ENCODE results near the gene GTF2H2. TPM values are rescaled to one million over a fixed set of nuclear protein-coding genes. Genes with fewer than 3 reads are reported as not detected.
A peak's percentile ranks its signal among the peaks of the same experiment; 100 is the strongest.
"Not testable (repeated sequence)": the region's sequence is repeated elsewhere in the genome, so short reads cannot be mapped to it uniquely, and the experiment has no call there.

Gene GTF2H2
- 13.5 and 19.6 TPM in 2 replicates for total RNA-seq
- 3.0 and 3.6 TPM in 2 replicates for polyA plus RNA-seq
- polyA plus RNA-seq (2011; cell fraction: cytosol; rRNA removed): 5.3 and 5.5 TPM in 2 replicates
- polyA plus RNA-seq (2011; cell fraction: nucleus; rRNA removed): 9.1 and 10.3 TPM in 2 replicates
- polyA plus RNA-seq (2012): 4.9 and 9.4 TPM in 2 replicates
- polyA minus RNA-seq: 7.2 and 7.4 TPM in 2 replicates
- 5.4 TPM for polyA minus RNA-seq (2011; cell fraction: cytosol; rRNA and poly(A)+ RNA removed)
- 11.2 and 18.4 TPM in 2 replicates for polyA minus RNA-seq (2011; cell fraction: nucleus; rRNA and poly(A)+ RNA removed)
- percentile 52 among the genes with signal in this experiment for Bru-seq, nascent RNA
- BruChase-seq, experiment 1, labeled RNA remaining after a 6-hour chase: percentile 40 among the genes with signal in this experiment
- percentile 50 among the genes with signal in this experiment for BruChase-seq, experiment 2, labeled RNA remaining after a 2-hour chase
- long read RNA-seq, full-length matches to known transcripts: 5 of 26 reads
- long read RNA-seq, partial matches to known transcripts: 8 of 26 reads
- long read RNA-seq, other reads (novel, unspliced or antisense): 13 of 26 reads

DNA sequence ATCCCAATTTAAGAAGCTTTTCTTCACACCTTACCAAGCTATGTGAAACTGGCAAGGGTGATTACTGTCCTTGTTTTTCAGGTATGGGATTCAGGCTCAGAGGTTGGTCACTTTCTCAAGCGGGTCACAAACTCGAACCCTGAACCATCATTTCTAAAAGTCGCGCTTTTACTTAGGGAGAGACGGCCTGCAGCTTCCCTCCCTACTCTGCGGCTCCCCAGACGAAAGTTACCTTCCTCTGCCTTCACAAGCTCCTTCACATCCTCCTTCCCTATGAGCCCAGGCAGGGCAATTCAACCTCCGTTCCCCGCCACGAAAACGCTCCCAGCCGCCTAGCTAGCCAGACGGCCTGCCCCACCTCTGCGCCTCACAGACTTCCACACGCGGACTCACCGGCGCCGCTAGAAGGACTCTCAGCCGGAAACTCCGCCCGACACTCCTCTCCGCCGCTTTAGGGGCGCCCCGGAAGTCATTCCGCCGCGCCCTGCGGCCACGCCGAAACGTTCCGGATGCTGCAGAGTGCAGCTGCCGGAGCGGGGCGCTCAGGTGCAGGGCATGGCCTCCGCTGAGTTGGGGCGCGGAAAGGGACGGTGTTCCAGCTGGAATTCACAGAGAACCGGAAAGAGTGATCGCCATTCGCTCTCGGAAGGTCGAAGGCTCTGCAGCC is at the start of gene GTF2H2:
Gene GTF2H2 (minus strand): TSS at position 415 of the 667 bp plus-strand sequence. CDS start 4,913 bp downstream, outside the sequence.
- H3K36me3 ChIP-seq (ENCODE audit: control insufficient read depth in 2 of 2, extremely low read depth in 1 of 2, insufficient read depth in 2 of 2, low read length in 2 of 2); H3K9me1 ChIP-seq (replicated peaks; ENCODE audit: control insufficient read depth, extremely low read depth, insufficient read depth, low read length); DNase-seq (ENCODE audit: low read depth, low spot score); CTCF ChIA-PET; dilution Hi-C loops (cut with MboI; ENCODE audit: extremely low pct_ligation_motif_present, low sequenced_read_pairs); H3K79me2 ChIP-seq (ENCODE audit: control insufficient read depth, insufficient read depth, low read length); FAIRE-seq; H3K4me3 ChIP-seq (replicated peaks in 1 of 3; ENCODE audit: insufficient read depth in 1 of 3, low read depth in 1 of 3, low read length in 3 of 3); H2AFZ ChIP-seq (ENCODE audit: low read depth, low read length); H3K4me1 ChIP-seq (ENCODE audit: control insufficient read depth, extremely low read depth, insufficient read depth, low read length); H3K27ac ChIP-seq (ENCODE audit: insufficient read depth, low read depth, low read length); H3K9me3 ChIP-seq (replicated peaks; ENCODE audit: control insufficient read depth, insufficient read depth, low read length); POLR2A ChIA-PET; H3K9ac ChIP-seq (replicated peaks; ENCODE audit: extremely low read depth, insufficient read depth, low read length); intact Hi-C loops (cut with micrococcal nuclease); BruUV-seq (replicated peaks); H3K4me2 ChIP-seq (ENCODE audit: insufficient read depth, low read length); H3K27me3 ChIP-seq (ENCODE audit: control insufficient read depth in 2 of 2, insufficient read depth in 2 of 2, low read length in 2 of 2); H4K20me1 ChIP-seq (replicated peaks; ENCODE audit: control insufficient read depth, extremely low read depth, insufficient read depth, low read length): not testable (repeated sequence)

DNA sequence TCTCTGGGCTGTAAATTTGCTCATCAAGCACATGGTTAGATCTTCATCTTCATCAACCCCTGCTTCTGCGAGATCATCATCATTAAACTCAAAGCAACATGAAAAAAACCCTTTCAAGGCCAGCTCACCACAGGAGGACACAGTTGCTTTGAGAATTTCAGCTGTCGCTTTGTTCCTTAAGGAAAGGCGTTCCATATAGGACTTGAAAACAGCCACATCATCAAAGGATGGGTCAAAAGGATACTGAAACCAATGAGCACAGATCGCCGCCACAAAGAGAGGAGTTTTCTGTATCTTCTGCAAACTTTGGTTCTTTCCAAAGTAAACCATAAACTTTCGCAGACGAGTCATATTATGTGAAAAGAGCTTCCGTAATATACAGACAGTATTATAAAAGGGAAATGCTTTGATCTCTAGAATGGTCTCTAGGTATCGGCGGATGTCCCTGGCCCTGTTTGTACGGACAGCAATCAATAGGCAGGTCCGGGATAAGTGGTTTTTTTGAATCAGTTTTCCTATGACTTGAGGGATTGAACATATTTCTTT is 42.3 kb upstream of the GTF2H2 start:
- H3K9ac ChIP-seq (replicated peaks; ENCODE audit: extremely low read depth, insufficient read depth, low read length); H3K36me3 ChIP-seq (ENCODE audit: control insufficient read depth in 2 of 2, extremely low read depth in 1 of 2, insufficient read depth in 2 of 2, low read length in 2 of 2); H3K4me2 ChIP-seq (ENCODE audit: insufficient read depth, low read length); H2AFZ ChIP-seq (ENCODE audit: low read depth, low read length); H3K79me2 ChIP-seq (ENCODE audit: control insufficient read depth, insufficient read depth, low read length); H4K20me1 ChIP-seq (replicated peaks; ENCODE audit: control insufficient read depth, extremely low read depth, insufficient read depth, low read length); DNase-seq (ENCODE audit: low read depth, low spot score); BruUV-seq (replicated peaks); H3K27me3 ChIP-seq (ENCODE audit: control insufficient read depth in 2 of 2, insufficient read depth in 2 of 2, low read length in 2 of 2); H3K4me3 ChIP-seq (replicated peaks in 1 of 3; ENCODE audit: insufficient read depth in 1 of 3, low read depth in 1 of 3, low read length in 3 of 3); CTCF ChIA-PET; POLR2A ChIA-PET; H3K4me1 ChIP-seq (ENCODE audit: control insufficient read depth, extremely low read depth, insufficient read depth, low read length); FAIRE-seq; H3K9me1 ChIP-seq (replicated peaks; ENCODE audit: control insufficient read depth, extremely low read depth, insufficient read depth, low read length); intact Hi-C loops (cut with micrococcal nuclease); H3K9me3 ChIP-seq (replicated peaks; ENCODE audit: control insufficient read depth, insufficient read depth, low read length); dilution Hi-C loops (cut with MboI; ENCODE audit: extremely low pct_ligation_motif_present, low sequenced_read_pairs); H3K27ac ChIP-seq (ENCODE audit: insufficient read depth, low read depth, low read length): not testable (repeated sequence)

DNA sequence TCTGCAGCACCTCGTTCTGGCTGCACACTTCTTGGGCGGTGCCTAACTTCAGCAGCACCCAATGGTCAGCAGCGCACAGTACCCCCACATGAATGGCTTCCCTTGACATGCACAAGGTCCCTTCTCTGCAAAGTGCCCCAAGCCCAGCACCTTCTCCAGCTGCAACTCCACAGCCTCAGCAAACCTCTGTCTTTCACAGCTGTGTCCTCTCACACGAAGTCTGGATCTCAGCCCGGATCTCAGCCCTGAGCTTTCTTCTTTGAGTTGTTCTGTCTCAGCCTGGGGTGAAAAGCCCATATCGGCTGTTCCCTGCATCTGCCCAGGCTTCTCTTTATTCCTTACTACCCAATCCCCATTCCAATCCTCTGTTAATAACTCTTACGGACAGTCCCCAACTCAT is 32.5 kb upstream of the GTF2H2 start:
- DNase-seq (ENCODE audit: low read depth, low spot score); FAIRE-seq; intact Hi-C loops (cut with micrococcal nuclease); dilution Hi-C loops (cut with MboI; ENCODE audit: extremely low pct_ligation_motif_present, low sequenced_read_pairs); H4K20me1 ChIP-seq (replicated peaks; ENCODE audit: control insufficient read depth, extremely low read depth, insufficient read depth, low read length); H3K27me3 ChIP-seq (ENCODE audit: control insufficient read depth in 2 of 2, insufficient read depth in 2 of 2, low read length in 2 of 2); CTCF ChIA-PET; H3K4me1 ChIP-seq (ENCODE audit: control insufficient read depth, extremely low read depth, insufficient read depth, low read length); POLR2A ChIA-PET; H3K4me2 ChIP-seq (ENCODE audit: insufficient read depth, low read length); H3K9me1 ChIP-seq (replicated peaks; ENCODE audit: control insufficient read depth, extremely low read depth, insufficient read depth, low read length); H2AFZ ChIP-seq (ENCODE audit: low read depth, low read length); H3K4me3 ChIP-seq (replicated peaks in 1 of 3; ENCODE audit: insufficient read depth in 1 of 3, low read depth in 1 of 3, low read length in 3 of 3); H3K9me3 ChIP-seq (replicated peaks; ENCODE audit: control insufficient read depth, insufficient read depth, low read length); H3K36me3 ChIP-seq (ENCODE audit: control insufficient read depth in 2 of 2, extremely low read depth in 1 of 2, insufficient read depth in 2 of 2, low read length in 2 of 2); H3K27ac ChIP-seq (ENCODE audit: insufficient read depth, low read depth, low read length); BruUV-seq (replicated peaks); H3K9ac ChIP-seq (replicated peaks; ENCODE audit: extremely low read depth, insufficient read depth, low read length); H3K79me2 ChIP-seq (ENCODE audit: control insufficient read depth, insufficient read depth, low read length): not testable (repeated sequence)

DNA sequence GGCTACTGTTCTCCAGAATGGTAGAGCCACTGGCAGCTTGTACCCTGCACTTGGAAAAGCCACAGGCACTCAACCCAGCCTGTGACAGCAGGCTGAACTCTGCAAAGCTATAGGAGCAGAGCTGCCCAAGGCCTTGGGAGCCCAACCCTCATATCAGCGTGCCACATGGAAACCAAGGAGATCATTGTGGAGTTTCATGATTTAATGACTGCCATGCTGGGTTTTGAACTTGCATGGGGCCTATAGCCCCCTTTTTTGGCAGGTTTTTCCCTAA is 30.4 kb upstream of the GTF2H2 start:
- POLR2A ChIA-PET; H3K36me3 ChIP-seq (ENCODE audit: control insufficient read depth in 2 of 2, extremely low read depth in 1 of 2, insufficient read depth in 2 of 2, low read length in 2 of 2); H3K27ac ChIP-seq (ENCODE audit: insufficient read depth, low read depth, low read length); H2AFZ ChIP-seq (ENCODE audit: low read depth, low read length); H3K4me1 ChIP-seq (ENCODE audit: control insufficient read depth, extremely low read depth, insufficient read depth, low read length); dilution Hi-C loops (cut with MboI; ENCODE audit: extremely low pct_ligation_motif_present, low sequenced_read_pairs); H4K20me1 ChIP-seq (replicated peaks; ENCODE audit: control insufficient read depth, extremely low read depth, insufficient read depth, low read length); intact Hi-C loops (cut with micrococcal nuclease); DNase-seq (ENCODE audit: low read depth, low spot score); H3K9ac ChIP-seq (replicated peaks; ENCODE audit: extremely low read depth, insufficient read depth, low read length); H3K9me3 ChIP-seq (replicated peaks; ENCODE audit: control insufficient read depth, insufficient read depth, low read length); H3K79me2 ChIP-seq (ENCODE audit: control insufficient read depth, insufficient read depth, low read length); BruUV-seq (replicated peaks); H3K4me2 ChIP-seq (ENCODE audit: insufficient read depth, low read length); FAIRE-seq; H3K9me1 ChIP-seq (replicated peaks; ENCODE audit: control insufficient read depth, extremely low read depth, insufficient read depth, low read length); CTCF ChIA-PET; H3K4me3 ChIP-seq (replicated peaks in 1 of 3; ENCODE audit: insufficient read depth in 1 of 3, low read depth in 1 of 3, low read length in 3 of 3); H3K27me3 ChIP-seq (ENCODE audit: control insufficient read depth in 2 of 2, insufficient read depth in 2 of 2, low read length in 2 of 2): not testable (repeated sequence)

Data from endothelial cell of umbilical vein (primary cell).